NCI-H1105 treated with DMSO at 0.1 percent for 48 hours (cell line): ENCODE measurements around the gene MBD3L4.
A peak's percentile ranks its signal among the peaks of the same experiment; 100 is the strongest.
"Not testable (repeated sequence)": the region's sequence is repeated elsewhere in the genome, so short reads cannot be mapped to it uniquely, and the experiment has no call there.

Source experiments
- DNase-seq: peaks from one replicate; lab custom pipeline; 2025; lab: John Stamatoyannopoulos, UW

Gene MBD3L4

GRCh38 chr19:7040079-7040478, at the start of gene MBD3L4:
MBD3L4 (minus strand) TSS chr19:7040179; CDS start chr19:7040144, 35 bp downstream.
- not testable (repeated sequence) for DNase-seq

DNA sequence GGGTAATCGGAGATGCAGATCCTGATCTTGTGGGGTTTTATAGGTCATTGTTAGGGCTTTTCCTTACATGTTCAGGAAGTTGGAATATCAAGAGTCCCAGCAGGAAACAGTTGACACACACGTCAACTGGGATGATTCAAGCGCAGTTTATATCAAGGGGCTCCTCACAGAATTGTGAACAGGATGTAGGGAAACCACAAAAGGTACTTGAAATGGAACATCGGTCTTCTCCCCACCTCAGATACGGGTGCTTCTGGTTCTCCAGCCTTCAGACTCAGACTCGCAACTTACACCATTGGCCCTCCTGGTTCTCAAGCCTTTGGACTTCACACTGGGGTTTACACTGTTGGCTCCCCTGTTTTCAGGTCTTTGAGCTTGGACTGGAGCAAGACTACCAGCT, 49.0 kb upstream of the MBD3L4 start:
- DNase-seq, result no peak

DNA sequence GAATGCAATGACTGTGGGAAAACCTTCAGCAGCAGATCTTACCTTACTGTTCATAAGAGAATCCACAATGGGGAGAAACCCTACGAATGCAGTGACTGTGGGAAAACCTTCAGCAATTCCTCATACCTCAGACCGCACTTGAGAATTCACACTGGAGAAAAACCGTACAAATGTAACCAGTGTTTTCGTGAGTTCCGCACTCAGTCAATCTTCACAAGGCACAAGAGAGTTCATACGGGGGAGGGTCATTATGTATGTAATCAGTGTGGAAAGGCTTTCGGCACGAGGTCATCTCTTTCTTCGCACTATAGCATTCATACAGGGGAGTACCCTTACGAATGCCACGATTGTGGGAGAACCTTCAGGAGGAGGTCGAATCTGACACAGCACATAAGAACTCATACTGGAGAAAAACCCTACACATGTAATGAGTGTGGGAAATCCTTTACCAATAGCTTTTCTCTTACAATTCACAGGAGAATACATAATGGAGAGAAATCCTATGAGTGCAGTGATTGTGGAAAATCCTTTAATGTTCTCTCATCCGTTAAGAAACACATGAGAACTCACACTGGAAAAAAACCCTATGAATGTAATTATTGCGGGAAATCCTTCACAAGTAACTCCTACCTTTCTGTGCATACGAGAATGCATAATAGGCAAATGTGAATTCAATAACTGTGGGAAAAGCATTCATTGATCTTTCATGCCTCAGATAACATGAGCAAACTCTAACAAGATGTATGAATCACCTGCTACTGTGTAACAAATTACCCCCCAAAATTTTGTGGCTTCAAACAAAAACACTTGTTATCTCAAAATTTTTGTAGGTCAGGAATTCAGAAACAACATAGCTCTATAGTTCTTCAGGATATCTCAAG, 43.3 kb upstream of the MBD3L4 start:
- DNase-seq, result no peak

DNA sequence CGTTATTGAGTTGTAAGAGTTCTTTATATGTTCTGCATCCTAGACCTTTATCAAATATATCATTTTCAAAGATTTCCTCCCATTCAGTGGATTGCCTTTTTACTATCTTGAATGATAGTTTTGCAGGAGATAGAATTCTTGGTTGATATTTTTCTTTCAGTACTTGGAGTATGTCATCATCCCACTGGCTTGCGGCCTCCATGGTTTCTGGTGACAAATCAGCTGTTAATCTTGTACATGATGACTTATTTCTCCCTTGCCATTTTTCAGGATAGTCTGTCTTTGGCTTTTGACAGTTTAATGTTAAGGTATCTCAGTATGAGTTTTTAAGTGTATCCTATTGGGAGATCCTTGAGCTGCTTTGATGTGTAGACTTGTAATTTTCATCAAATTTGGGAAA, 38.0 kb upstream of the MBD3L4 start:
- DNase-seq, result no peak

DNA sequence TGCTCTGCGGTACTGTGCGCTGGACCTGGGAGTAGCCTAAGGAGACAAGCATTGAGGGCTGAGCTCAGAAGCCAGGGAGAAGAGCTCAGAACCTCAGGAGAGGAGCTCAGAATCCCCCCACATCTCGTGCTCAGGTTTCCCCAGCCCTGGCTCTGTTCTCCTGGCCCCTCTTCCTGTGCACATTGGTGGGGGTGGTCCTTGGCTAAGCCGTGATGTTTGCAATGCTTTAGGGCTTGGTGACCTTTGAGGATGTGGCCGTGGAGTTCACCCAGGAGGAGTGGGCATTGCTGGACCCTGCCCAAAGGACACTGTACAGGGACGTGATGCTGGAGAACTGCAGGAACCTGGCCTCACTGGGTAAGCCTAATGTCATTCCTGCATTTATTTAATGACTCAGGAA, 36.2 kb upstream of the MBD3L4 start:
- no peak for DNase-seq

- no peak for DNase-seq
Measured at GRCh38 chr19:7074705-7075282, 34.8 kb upstream of the MBD3L4 start.

DNA sequence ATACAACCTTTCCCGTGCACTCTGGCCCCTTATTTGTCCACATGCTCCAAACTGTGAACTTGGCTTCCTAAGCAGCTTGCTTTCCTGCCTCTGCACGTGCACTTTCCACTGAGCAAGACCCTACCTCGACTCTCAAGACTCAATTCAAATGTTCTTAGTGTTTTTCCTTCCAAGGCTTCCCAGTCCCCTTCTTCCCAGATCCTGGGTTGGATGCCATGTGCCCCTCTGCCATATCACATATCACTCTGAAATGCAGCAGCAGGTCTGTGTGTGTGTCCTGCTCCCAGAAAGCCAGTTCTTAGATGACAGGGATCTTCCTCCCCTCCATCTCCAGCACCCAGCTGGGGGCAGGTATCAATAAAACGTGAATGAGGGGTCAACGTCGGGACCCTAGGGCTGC, 32.6 kb upstream of the MBD3L4 start:
- no peak for DNase-seq

GRCh38 chr19:7069904-7070226, 29.9 kb upstream of the MBD3L4 start:
- DNase-seq, result no peak

- DNase-seq, result peak; percentile 90
Measured at GRCh38 chr19:7069042-7069903, 29.3 kb upstream of the MBD3L4 start, which contains the start of gene ZNF557. ZNF557 (plus strand) TSS chr19:7069703; CDS start chr19:7075075, 5,372 bp downstream.

DNA sequence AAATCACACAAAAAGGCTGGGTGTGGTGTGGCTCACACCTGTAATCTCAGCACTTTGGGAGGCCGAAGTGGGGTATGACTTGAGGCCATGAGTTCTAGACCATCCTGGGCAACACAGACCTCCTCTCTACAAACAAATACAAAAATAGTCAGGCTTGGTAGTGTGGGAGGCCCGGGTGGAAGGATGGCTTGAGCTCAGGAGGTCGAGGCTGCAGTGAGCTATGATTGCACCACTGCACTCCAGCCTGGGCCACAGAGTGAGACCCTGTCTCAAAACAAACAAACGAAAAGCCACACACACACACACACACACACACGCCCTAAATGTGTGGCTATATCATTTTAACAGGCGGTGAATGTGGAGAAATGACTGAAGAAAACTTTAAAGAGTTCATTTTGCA, 28.6 kb upstream of the MBD3L4 start:
- DNase-seq, result no peak

DNA sequence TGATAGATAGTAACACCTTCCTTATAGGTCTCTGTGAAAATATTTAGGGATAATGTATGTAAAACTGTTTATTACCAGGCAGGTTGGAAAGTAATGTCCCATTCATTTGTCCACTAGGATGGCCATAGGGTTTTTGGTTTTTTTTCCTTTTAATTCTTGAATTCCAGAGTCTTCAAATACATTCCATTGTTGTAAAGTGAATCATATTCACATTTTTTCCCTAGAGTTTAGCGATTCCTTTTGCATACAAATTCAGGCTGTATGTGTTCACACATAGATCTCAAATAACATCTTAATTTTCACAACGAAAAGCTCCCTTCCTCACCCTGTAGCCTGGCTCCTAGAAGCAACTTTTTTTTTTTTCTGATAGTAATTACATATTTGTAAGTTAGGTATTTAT, 27.7 kb upstream of the MBD3L4 start:
- DNase-seq, result no peak

DNA sequence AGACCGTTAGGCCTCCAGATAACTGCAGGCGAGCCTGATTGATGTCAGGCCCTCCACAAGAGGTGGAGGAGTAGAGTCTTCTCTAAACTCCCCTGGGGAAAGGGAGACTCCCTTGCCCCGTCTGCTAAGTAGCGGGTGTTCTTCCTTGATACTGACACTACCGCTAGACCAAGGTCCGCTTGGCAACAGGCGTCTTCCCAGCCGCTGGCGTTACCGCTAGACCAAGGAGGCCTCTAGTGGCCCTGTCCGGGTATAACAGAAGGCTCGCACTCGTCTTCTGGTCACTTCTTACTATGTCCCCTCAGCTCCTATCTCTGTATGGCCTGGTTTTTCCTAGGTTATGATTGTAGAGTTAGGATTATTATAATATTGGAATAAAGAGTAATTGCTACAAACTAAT, 27.1 kb upstream of the MBD3L4 start:
- not testable (repeated sequence) for DNase-seq

DNA sequence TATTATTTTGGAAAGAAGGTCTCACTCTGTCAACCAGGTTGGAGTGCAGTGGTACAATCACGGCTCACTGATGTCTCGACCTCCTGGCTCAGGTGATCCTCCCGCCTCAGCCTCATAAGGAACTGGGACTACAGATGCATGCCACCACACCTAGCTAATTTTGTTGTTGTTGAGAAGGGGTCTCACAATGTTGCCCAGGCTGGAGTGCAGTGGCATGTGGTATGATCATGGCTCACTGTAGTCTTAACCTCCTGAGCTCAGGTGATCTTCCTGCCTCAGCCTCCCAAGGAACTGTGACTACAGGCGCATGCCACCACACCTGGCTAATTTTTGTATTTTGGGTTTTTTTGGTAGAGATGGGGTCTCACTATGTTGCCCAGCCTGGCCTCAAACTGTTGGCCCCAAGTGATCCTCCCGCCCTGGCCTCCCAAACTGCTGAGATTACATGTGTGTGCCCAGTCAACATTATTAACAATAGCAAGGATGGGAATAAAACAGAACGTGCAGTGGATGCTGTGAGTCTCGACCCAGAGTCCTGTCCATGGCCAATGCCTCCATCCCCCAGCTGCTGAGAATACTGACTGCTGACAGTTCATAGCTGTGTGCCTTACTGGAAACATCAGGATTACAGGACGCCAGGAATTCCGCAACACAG, 23.9 kb upstream of the MBD3L4 start:
- DNase-seq, result no peak

DNA sequence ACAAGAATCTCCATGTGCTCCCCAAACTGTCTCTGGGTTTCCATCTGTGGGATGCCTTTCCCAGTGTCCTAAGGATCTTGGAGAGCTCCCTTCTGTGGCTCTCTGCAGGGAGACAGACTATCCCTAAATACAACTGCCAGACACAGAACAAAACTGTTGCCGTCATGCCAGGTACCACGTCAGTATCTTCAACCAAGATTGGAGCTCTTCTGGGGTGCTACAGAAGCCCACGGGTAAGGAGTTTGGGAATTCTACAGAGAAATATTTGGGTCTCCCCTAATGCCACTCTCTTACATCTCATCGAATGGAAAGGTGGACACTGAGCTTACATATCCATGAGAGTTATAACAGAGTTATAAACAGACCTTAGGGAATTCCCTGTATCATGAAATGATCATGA, 23.4 kb upstream of the MBD3L4 start:
- DNase-seq, result no peak

DNA sequence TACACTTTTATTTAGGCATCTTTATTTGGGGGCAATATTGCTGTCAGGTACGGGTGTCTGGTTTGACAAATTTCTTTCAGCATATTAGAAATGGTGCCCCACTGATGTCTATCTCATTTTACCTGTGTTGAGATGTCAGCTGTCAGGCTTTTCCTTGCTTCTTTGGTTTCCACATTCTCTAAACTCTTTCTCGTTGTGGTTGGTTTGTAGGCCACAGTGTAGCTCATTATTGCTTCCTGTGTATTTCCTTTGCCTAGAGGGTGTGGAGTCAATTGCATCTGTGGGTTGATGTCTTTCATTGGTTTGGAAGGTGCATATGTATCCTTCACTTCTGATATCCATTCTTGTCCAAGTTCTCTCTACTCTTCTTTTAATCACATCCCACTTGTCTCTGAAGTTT, 20.0 kb upstream of the MBD3L4 start:
- DNase-seq, result not testable (repeated sequence)

DNA sequence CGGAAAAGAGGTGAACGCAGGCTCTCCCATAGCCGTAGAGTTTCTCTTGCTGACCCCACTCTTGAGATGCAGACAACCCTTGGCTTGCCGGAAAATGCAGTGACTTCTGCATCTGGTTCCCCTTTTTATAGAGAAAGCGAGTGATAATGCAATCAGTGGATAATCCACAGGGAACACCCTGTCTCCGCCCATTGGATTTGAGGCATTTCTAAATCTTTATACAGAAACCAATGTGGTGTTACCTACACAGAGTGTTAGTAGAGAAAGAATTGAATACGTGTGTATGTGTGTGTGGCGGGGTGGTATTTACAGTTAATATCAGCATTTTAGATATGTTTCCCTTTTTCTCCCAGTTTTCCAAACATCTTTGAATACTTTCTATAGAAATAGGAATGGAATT, 18.6 kb upstream of the MBD3L4 start, which contains the start of gene MBD3L3:
Gene MBD3L3 (minus strand): TSS at position 101 of the 400 bp plus-strand sequence. CDS start 71 bp downstream, at position 30.
- DNase-seq, result not testable (repeated sequence)

DNA sequence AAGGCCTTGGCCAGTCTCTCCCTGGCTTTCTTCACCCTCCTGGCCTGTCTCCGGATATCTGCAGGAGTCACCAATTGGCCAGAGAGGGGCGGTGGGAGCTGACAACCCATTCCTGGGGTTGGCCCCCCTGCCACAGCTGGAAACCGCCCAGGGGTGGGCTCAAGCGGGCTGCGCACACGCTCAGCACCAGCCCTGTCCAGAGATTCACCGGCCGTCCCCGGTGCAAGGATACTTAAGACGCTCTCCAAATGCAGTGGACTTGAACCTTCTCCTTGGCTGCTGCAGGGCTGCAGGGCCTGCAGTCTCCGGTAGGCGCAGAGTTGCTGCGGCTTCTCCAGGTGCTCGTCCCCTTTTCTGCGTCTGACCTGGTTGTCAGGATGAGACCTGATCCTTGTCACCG, 16.4 kb upstream of the MBD3L4 start:
- not testable (repeated sequence) for DNase-seq

DNA sequence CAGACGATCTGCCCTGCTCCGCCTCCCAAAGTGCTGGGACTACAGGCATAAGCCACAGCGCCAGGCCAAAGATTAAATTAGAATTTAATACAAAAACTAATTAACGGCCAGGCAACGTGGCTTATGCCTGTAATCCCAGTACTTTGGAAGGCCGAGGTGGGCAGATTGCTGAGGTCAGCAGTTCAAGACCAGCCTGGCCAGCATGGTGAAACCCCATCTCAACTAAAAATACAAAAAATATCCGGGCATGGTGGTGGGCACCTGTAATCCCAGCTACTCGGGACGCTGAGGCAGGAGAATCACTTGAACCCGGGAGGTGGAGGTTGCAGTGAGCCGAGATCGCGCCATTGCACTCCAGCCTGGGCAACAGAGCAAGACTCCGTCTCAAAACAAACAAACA, 15.7 kb upstream of the MBD3L4 start:
- not testable (repeated sequence) for DNase-seq

GRCh38 chr19:7054635-7055368, 14.8 kb upstream of the MBD3L4 start:
- not testable (repeated sequence) for DNase-seq

- DNase-seq, result not testable (repeated sequence)
Measured at GRCh38 chr19:7052896-7053295, 12.9 kb upstream of the MBD3L4 start.

DNA sequence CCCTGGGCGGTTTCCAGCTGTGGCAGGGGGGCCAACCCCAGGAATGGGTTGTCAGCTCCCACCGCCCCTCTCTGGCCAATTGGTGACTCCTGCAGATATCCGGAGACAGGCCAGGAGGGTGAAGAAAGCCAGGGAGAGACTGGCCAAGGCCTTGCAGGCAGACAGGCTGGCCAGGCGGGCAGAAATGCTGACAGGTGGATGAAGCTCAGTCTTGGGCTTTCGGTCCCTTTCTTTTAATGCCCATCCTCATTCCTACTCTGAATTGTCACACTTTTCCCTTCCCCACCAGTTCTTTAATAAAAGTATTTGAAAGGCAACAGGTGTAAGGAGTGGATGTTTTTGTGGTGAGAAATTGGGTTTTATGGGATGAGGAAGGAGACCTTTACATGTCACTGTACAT, 11.4 kb upstream of the MBD3L4 start:
- not testable (repeated sequence) for DNase-seq
